Tibial nerve (tissue), 4 donors: ENCODE results near the gene INTS2.

Experiments used
- EP300 ChIP-seq, 2 donors: sonication (generic); formaldehyde crosslinking; IDR thresholded peaks; one replicate each; pipeline ENCODE4 v1.6.1; 2017; ENCODE audit warnings: antibody characterized with exemption in 2 of 2, mild to moderate bottlenecking in 1 of 2
- POLR2A ChIP-seq, 2 donors: fragments of 450-650 bp; IDR thresholded peaks; one replicate each; pipeline ENCODE4 v1.6.1; 2017; ENCODE audit warnings: antibody characterized with exemption in 2 of 2, mild to moderate bottlenecking in 2 of 2, moderate library complexity in 2 of 2
- TF ChIP-seq, protein P1 (sequence below), 5 experiments: fragments of 200-600 bp in 3 of 5; fragments of 450-650 bp in 2 of 5; sonication (generic) in 3 of 5; IDR thresholded peaks; one replicate each; pipeline ENCODE4 v1.5.1; 2016 to 2019; ENCODE audit warnings: antibody characterized with exemption in 5 of 5, mild to moderate bottlenecking in 3 of 5, moderate library complexity in 2 of 5

- TF ChIP-seq POLR2A (IDR thresholded peaks at IDR 0.05) (no peak), EP300 (IDR thresholded peaks at IDR 0.05) (no peak)
- TF ChIP-seq, protein P1, sequence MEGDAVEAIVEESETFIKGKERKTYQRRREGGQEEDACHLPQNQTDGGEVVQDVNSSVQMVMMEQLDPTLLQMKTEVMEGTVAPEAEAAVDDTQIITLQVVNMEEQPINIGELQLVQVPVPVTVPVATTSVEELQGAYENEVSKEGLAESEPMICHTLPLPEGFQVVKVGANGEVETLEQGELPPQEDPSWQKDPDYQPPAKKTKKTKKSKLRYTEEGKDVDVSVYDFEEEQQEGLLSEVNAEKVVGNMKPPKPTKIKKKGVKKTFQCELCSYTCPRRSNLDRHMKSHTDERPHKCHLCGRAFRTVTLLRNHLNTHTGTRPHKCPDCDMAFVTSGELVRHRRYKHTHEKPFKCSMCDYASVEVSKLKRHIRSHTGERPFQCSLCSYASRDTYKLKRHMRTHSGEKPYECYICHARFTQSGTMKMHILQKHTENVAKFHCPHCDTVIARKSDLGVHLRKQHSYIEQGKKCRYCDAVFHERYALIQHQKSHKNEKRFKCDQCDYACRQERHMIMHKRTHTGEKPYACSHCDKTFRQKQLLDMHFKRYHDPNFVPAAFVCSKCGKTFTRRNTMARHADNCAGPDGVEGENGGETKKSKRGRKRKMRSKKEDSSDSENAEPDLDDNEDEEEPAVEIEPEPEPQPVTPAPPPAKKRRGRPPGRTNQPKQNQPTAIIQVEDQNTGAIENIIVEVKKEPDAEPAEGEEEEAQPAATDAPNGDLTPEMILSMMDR (IDR thresholded peaks at IDR 0.05) = no peak
These were observed 106.1 kb downstream of the INTS2 start for GRCh38 chr17:61821655-61822054.
